Measurements from ENCODE around the gene FBXO31.

DNA sequence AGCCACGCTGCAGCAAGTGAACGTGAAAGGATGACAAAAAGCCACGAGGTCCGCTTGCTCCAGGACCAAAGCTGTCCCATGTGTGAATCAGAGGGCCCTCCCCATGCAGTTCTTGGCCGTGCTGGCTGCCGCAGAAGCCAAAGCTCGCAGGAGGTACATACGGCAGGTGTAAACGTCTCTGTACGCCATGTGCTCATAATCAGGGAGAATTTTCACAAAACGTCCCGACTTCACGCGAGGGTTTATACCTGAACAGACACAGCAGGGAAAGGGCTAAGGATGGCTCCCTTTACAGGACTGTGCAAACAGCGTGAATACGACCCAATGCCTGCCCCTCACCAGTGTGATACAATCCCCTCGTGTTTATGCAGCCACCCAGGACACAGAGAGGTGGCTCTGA is 25.3 kb downstream of the FBXO31 start:
- TF ChIP-seq POLR2A (IDR thresholded peaks at IDR 0.05; ENCODE audit: low read depth, low read length) (no peak), POLR2AphosphoS5 (IDR thresholded peaks at IDR 0.05; ENCODE audit: low read depth, low read length) (no peak)

All from GM12892 (cell line).